ENCODE results near the gene NUMB. TPM values are rescaled to one million over a fixed set of nuclear protein-coding genes. Genes with fewer than 3 reads are reported as not detected.

Gene NUMB
- total RNA-seq, 1 experiment from 2014 or later, result 46.5 TPM

GRCh38 chr14:73253721-73254120 lies 204.6 kb downstream of the NUMB start:
- Histone ChIP-seq H3K27me3 (ENCODE audit: insufficient read depth, low read length) (no peaks in the 10 kb centered on the region), H3T11ph (ENCODE audit: low read length) (no peak overlapping the region), H3K56ac (ENCODE audit: insufficient read length, low read depth, low read length) (no peak overlapping the region), H3K27ac (ENCODE audit: insufficient read length, low read depth, low read length) (no peak overlapping the region), H3K9me3 (ENCODE audit: control insufficient read depth, low read depth, low read length) (no peaks in the 10 kb centered on the region), H2BK20ac (ENCODE audit: low read depth, low read length, poor library complexity, severe bottlenecking) (no peak overlapping the region), H2BK15ac (ENCODE audit: low read depth, low read length) (no peak overlapping the region), H3K79me2 (ENCODE audit: insufficient read depth, low read length) (no peaks in the 10 kb centered on the region), H2AFZ (ENCODE audit: low read length) (no peak overlapping the region), H3K23me2 (ENCODE audit: insufficient read length, low read depth, low read length, poor library complexity, severe bottlenecking) (no peaks in the 10 kb centered on the region), H3K4me2 (ENCODE audit: insufficient read depth, insufficient read length, low read length) (no peak overlapping the region), H2BK12ac (ENCODE audit: insufficient read length, low read depth, low read length) (no peak overlapping the region), H3K14ac (ENCODE audit: insufficient read depth, low read length) (no peak overlapping the region), H2BK120ac (ENCODE audit: low read depth, low read length, poor library complexity, severe bottlenecking) (no peak overlapping the region), H2AK5ac (ENCODE audit: insufficient read length, low read length) (no peak overlapping the region), H4K91ac (ENCODE audit: insufficient read length, low read depth, low read length) (no peak overlapping the region), H3K79me1 (ENCODE audit: insufficient read depth, low read depth, low read length, poor library complexity, severe bottlenecking) (no peaks in the 10 kb centered on the region), H3K23ac (ENCODE audit: insufficient read length, low read depth, low read length) (no peak overlapping the region), H3K9ac (ENCODE audit: extremely low read depth, insufficient read length, low read length) (no peak overlapping the region), H4K20me1 (ENCODE audit: control insufficient read depth, insufficient read depth, insufficient read length) (no peaks in the 10 kb centered on the region), H2BK5ac (ENCODE audit: insufficient read length, low read length) (no peak overlapping the region), H3K4me1 (ENCODE audit: insufficient read depth, low read length) (no peaks in the 10 kb centered on the region), H4K5ac (ENCODE audit: insufficient read length, low read depth, low read length) (no peak overlapping the region), H3K18ac (ENCODE audit: insufficient read length, low read depth, low read length) (no peak overlapping the region), H3K4ac (ENCODE audit: low read depth, low read length) (no peak overlapping the region), H4K8ac (replicated peaks; ENCODE audit: insufficient read length, low read depth, low read length) (no peak overlapping the region)
- Mint-ChIP-seq H3K9me3 (no peaks in the 10 kb centered on the region), H3K27me3 (ENCODE audit: low read depth) (no peaks in the 10 kb centered on the region; the same call in 1 of the 2 replicates), H3K36me3 (ENCODE audit: insufficient read depth in 1 of 3, low read depth in 3 of 3) (peaks cover 0 to 2% (median 0%) of the 10 kb centered on the region in 3 experiments; a peak in 1 of 7 replicates), H3K27ac (peak overlapping the region in 2 of 3 experiments; percentile 53 to 55; a peak in 2 of 7 replicates), H3K4me3 (no peak overlapping the region), H3K4me1 (0 out of 4 replicates have a peak, but pooled peaks cover 0 to 4% of the 10 kb centered on the region in 2 experiments)
- no peak for TF ChIP-seq CTCF (conservative IDR thresholded peaks at IDR 0.05)
- DNase-seq, result no peak
- no CpG with 5 or more reads among the region's 12 CpGs for whole genome bisulfite sequencing (ENCODE audit: extremely low coverage, insufficient read length, low lambda C conversion rate)
